HG03095 (cell line): ENCODE results near the gene COX15.
"Not testable (repeated sequence)": the region's sequence is repeated elsewhere in the genome, so short reads cannot be mapped to it uniquely, and the experiment has no call there.

Experiments
- ATAC-seq: cut with Tn5 transposase; IDR thresholded peaks from one replicate; pipeline ENCODE4 v1.9.1; 2021; ENCODE audit warnings: moderate library complexity; ENCODE audit not compliant: unreplicated experiment

COX15 gene

GRCh38 chr10:99732033-99732842 lies at the start of gene COX15, which contains the start of gene CUTC:
COX15 (minus strand) TSS chr10:99732127; CDS start chr10:99732049, 78 bp downstream.
CUTC (plus strand) TSS chr10:99732234; CDS start chr10:99732349, 115 bp downstream.
- peak; percentile 82 for ATAC-seq

- ATAC-seq = no peak
These were observed 47.4 kb upstream of the COX15 start for GRCh38 chr10:99779335-99779734.

DNA sequence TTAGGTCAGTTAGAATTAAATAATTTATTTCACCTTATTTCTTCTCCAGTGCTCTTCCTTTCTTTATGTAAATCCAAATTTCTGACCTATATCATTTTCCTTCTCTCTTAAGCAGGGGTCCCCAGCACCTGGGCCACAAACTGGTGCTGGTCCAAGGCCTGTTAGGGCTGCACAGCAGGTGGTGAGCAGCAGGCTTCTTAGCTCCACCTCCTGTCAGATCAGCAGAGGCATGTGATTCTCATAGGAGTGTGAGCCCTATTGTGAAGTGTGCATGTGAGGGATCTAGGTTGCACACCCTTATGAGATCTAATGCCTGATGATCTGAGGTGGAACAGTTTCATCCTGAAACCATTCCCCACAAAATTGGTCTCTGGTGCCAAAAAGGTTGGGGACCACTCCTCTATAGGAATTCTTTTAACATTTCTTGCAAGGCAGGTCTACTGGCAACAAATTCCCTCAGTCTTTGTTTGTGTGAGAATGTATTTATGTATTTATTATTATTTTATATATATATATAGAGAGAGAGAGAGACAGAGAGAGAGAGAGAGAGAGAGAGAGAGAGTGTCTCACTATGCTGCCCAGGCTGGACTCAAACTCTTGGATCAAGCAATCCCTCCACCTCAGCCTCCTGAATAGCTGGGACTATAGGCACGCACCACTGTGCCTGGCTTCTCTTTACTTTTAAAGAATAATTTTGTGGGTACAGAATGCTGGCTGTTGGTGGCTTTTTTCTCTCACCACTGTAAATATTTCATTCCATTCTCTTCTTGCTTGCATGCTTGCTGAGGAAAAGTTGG lies 46.2 kb upstream of the COX15 start:
- no peak for ATAC-seq

DNA sequence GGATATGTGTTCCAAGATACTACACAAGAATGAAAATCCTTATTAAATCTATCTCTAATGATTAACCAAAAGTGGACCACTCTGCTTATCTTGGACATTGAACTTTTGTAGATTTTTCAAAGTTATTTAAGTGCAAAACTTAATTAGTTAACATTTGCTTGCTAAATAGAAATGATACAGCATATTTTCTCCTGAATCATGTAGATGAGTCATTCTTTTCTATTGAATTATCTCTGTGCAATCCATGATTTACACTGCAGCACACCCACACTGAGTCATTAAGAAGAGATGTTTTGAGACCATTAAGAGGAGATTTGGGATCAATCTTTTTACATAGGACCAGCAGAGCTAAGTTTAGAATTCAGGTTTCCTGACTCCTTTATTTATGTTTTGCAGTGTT lies 43.9 kb upstream of the COX15 start:
- ATAC-seq = no peak

- no peak for ATAC-seq
These were observed 38.6 kb upstream of the COX15 start for GRCh38 chr10:99770408-99771045.

DNA sequence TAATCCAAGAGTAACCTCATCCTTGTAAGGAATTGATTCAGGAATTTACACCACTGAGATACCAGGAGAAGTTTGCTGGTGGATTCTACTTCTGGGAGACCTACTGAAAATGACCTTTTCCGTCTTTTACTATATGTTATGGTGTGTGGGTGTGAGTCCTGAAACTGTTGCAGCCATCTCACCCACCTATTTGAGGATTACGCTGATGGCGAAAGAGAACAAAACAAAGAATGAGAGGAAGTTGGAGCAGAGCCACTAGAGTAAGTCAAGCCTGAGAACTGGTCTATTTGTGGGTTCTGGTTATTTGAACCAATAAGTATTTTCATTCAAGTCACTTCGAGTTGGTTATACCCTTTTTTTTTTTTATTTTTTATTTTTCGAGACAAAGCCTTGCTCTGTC lies 37.8 kb upstream of the COX15 start:
- no peak for ATAC-seq

DNA sequence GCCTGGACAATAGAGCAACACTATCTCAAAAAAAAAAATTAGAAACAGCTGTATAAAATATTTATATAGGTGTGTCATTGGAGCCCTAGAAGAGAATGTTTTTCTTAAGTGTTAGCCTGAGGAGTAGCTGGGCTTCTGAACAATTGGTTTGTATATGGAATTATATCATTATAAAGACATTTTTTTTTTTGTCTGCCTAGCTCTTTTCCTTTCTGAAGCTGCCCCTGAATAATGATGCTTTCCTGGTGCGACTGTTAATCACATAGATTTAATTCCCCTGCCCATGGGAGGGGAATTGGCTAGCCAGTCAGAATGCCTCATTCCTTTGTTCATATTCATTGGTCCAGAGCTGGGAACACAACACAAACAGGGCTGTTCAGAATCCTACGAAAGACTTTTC lies 36.6 kb upstream of the COX15 start:
- ATAC-seq = no peak

DNA sequence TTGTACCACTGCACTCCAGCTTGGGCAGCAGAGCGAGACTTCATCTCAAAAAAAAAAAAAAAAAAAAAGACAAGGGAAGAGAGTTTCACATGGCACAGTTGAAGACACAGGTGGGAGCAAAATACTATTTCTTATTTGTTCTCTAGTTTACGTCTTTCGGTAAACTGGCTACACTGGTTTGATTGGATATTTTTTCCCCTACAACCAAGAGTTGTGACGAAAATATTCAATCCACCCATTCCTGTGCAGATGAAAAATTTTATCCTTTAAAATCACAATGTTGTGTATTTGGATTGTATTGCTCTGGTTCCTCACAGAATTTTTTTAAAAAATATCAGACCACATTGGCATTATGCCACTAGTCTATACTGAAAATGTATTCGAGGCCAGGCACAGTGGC lies 36.0 kb upstream of the COX15 start:
- no peak for ATAC-seq

DNA sequence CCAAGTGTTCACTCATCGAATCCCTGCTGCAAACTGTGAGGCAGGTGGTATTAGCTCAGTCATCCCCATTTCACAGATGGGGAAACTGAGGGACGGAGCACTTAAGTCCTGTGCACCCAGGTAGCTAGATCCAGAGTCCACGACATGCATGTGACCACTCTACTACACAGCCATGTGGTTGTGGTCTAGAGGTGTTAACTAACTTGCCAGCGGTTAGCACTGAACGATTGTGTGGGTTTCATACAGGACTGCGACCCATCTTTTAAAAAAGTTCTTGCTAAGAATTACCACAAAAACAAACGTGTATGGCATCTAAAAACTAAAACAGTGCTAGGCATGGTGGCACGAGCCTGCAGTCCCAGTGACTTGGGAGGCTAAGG lies 34.4 kb upstream of the COX15 start:
- no peak for ATAC-seq

GRCh38 chr10:99765672-99766301 lies 33.9 kb upstream of the COX15 start:
- no peak for ATAC-seq

DNA sequence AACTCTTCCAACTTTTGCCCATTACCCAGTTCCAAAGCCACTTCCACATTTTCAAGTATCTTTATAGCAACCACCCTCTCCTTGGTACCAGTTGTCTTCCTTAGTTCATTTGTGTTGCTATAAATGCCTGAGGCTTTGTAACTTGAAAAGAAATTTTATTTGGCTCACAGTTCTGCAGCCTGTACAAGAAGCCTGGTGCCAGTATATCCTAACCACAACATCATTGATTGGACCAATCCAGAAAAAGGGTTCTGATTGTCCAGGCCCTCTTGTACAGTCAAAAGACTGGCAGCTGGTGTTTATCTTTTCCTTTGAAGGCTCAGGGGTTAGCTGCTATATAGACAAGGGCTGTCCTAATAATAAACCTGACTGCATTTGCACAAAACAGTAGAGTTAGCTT lies 29.4 kb upstream of the COX15 start:
- ATAC-seq = no peak

DNA sequence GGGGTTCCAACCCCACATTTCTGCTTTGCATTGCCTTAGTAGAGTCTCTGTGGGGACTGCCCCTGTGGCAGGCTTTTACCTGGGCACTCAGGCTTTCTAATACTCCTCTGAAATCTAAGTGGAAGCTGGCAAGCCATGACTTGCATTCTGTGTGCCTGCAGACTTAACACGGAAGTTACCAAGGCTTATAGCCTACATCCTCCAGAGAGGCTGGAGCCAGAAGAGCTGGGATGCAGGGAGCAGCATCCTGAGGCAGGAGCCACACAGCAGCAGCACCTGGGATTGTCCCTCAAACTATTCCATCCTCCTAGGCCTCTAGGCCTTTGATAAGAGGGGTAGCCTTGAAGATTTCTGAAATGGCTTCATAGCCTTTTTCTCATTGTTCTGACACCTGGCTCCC lies 28.4 kb upstream of the COX15 start:
- ATAC-seq = no peak

DNA sequence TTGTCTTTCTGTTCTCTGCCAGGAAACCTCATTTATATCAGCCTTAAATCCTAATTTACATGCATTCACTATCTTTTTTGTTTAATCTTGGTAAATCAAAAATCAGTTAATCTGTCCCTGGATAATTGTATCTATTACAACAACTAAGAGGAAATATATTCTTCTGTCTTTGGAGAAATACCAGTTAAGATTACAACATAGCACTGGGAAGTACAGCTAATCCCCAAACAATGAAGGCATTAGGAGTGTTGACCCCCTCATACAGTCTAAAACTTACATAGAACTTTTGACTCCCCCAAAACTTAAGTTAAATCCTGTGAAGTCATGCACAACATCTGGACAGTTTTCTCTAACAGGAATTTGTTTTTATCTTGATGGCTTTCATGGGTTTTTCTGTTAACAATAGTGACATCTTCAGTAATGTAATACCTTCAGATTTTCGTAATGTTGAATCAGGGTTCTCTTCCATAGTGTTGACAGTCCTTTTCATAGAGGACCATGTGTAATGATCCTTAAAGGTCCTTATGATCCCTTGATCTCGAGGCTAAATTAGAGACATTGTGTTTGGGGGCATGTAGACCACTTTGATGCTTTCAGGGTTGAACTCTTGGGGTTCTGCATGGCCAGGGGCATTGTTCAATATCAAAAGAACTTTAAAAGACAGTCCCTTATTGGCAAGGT lies 26.4 kb upstream of the COX15 start:
- no peak for ATAC-seq

DNA sequence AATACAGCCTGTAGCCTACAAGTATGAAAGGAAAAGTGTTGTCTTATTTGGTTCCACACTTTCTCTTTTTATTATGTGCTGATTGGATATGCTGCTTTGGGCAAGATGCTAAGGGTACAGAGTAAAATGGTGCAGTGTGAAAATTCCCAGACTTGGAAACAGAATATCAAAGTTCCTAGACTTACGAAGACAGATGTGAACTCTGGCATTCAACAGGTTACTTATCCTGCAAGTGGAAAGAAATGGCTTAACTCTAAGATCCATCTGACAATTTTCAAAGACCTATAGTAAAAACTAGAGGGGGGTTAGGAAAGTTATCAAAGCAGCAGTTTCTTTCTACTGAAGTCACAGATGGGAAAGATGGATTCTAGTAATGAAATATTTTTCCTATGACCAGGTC lies 24.2 kb upstream of the COX15 start:
- ATAC-seq = no peak

DNA sequence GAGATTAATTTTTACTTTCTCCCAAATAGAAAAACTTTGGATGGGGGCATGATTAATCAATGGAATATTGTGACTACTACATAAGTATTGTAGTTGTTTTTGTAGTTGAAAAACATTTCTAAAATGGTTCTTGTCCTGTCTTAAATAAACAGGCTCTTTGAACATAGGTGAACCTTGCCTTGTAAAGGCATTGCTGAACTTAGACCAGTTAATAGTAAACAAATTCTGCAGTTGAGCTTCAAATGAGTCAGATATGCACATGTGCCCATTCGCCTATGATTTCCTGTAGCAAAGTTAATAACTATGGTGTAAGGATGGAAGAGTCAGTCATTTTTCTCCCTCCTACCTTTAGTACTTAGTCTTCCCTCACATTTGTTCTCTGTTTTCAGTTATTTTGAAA lies 22.7 kb upstream of the COX15 start:
- no peak for ATAC-seq

GRCh38 chr10:99750641-99751040 lies 18.7 kb upstream of the COX15 start:
- ATAC-seq = no peak

DNA sequence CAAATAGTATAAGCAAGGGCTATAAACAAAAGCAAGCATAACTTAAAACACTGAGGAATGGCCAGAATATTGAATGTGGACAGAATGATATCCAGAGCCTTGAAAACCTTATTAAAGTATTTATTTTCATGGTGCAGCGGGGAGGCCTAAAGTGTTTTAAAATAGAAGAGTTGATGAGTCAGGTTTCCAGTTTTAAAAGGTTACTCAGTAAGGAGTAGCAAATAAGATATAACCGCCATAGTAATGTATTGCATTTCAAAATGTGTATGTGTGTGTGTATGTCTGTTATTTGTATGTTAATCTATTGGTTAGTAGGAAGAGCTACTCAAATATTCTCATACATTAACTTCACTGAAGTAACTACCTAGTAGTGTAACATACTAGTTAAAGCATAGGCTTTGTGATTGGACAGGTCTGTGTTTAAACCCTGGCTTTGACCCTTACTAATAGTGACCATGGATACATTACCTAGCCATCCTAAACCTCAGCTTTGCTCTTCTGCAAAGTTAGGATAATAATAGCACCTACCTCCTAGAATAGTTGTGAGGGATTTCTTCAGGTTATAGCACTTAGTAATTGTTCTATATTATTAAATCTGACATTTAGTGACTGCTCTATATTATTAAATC lies 17.0 kb upstream of the COX15 start:
- no peak for ATAC-seq

- ATAC-seq = not testable (repeated sequence)
These were observed 14.2 kb upstream of the COX15 start for GRCh38 chr10:99746166-99746565.

DNA sequence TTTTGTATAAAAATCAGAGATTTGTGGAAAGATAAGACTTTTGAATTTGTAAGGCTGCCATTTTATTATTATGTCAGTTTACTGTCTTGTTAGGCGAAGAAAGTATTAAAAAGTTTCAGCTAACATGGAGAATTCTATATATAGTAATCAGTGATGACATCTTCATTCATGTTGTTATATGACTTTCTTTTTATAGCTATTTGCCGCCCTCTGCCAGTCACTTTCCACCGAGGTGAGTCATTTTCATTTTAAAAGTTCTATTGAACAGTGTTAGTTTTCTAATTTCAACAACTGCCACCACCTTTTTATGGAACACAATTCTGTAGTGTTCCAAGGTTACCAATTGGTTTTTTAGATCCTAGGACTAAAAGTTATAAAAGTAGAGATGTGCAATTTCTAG lies 11.9 kb upstream of the COX15 start:
- ATAC-seq = no peak

- ATAC-seq = no peak
These were observed 10.8 kb upstream of the COX15 start for GRCh38 chr10:99742701-99743100.
